Adrenal gland (tissue), 12 donors: ENCODE results near the gene DEPP1. TPM values are rescaled to one million over a fixed set of nuclear protein-coding genes. Genes with fewer than 3 reads are reported as not detected.
A peak's percentile ranks its signal among the peaks of the same experiment; 100 is the strongest.

ENCODE experiments used
- DNase-seq, 7 donors: peaks; one replicate each; pipeline ENCODE4 v3.0.0-alpha.2; 2019 to 2020
- H3K27ac ChIP-seq, 5 donors: fragments of 200-600 bp; sonication (generic) in 4 of 5; 1 replicate in 3 of 5; 2 replicates in 2 of 5; pipeline versions ENCODE4 v1.5.1 to v1.8.0; 2016 to 2020; ENCODE audit warnings: mild to moderate bottlenecking in 1 of 5
- H3K27me3 ChIP-seq: fragments of 200-600 bp; 2 replicates; pipeline ENCODE4 v1.8.0; 2021
- H3K36me3 ChIP-seq, 2 donors: fragments of 200-600 bp; replicated peaks in 1 of 2; 1 replicate in 1 of 2; 2 replicates in 1 of 2; pipeline versions ENCODE4 v1.5.1 to v1.8.0; 2018 to 2022
- H3K4me1 ChIP-seq, 2 donors: fragments of 200-600 bp; replicated peaks in 1 of 2; 1 replicate in 1 of 2; 2 replicates in 1 of 2; pipeline versions ENCODE4 v1.5.1 to v1.8.0; 2018 to 2021
- H3K4me3 ChIP-seq, 4 donors: fragments of 200-600 bp; sonication (generic) in 3 of 4; one replicate each; pipeline ENCODE4 v1.5.1; 2016 to 2018
- H3K9me3 ChIP-seq, 3 donors: fragments of 200-600 bp; sonication (generic) in 1 of 3; replicated peaks in 1 of 3; 1 replicate in 2 of 3; 2 replicates in 1 of 3; pipeline versions ENCODE4 v1.5.1 to v1.8.0; 2016 to 2021
- POLR2A ChIP-seq, 2 donors: fragments of 450-650 bp; IDR thresholded peaks; one replicate each; pipeline ENCODE4 v1.6.1; 2017; ENCODE audit warnings: antibody characterized with exemption in 2 of 2, mild to moderate bottlenecking in 2 of 2, moderate library complexity in 1 of 2
- WGBS, 4 donors: extraction: QIAGEN DNeasy Blood & Tissue Kit in 2 of 4; methylation state at CpG; one replicate each; pipeline versions ENCODE4 v1.1.5 to v1.1.7; 2013 to 2017; 5-methylcytosine and 5-hydroxymethylcytosine counted together
- intact Hi-C, 2 donors: fragments of 100-400 bp; cut with DNase I; formaldehyde crosslinking; loops; one replicate each; pipeline versions ENCODE4 v1.14.1 to v1.15.0; 2022 to 2023
- polyA plus RNA-seq, 3 donors: library from polyadenylated mRNA; stranded (reverse); fragments of 200-250 nt in 2 of 3; fragments of 350-450 nt in 1 of 3; fragmentation: Illumina TruSeq in 1 of 3; extraction: RNeasy Lipid Tissue Mini Kit (QIAGEN cat#74804) in 1 of 3; gene quantifications; one replicate each; pipeline ENCODE4 v1.2.3, GENCODE V29; 2013 to 2014
- total RNA-seq, 9 donors: library from RNA; depleted of rRNA in 4 of 9; stranded (reverse); fragments of >200 nt in 4 of 9; fragments of 120-200 nt in 1 of 9; fragmentation: NEBNext Ultra II Directional in 1 of 9; extraction: Animal tissue kit (Norgen Biotek cat#: 25700) in 1 of 9; gene quantifications; one replicate each; pipeline versions ENCODE4 v1.1.0 to v1.2.4, GENCODE V29; 2013 to 2023
- TF ChIP-seq, protein P1 (sequence below), 6 experiments: fragments of 450-650 bp in 4 of 6; fragments of 200-600 bp in 2 of 6; sonication (generic) in 1 of 6; IDR thresholded peaks; 1 replicate in 5 of 6; 2 replicates in 1 of 6; pipeline versions ENCODE4 v1.5.1 to v1.8.0; 2016 to 2021; ENCODE audit warnings: antibody characterized with exemption in 6 of 6, mild to moderate bottlenecking in 2 of 6, moderate library complexity in 1 of 6
- donor health status: healthy with polysubstance abuse.
- donor health status: Bipolar disorder and iron deficiency.
- donor health status: DM: yes; HTN: yes; CAD: no.
- donor health status: DM: no; HTN: no; CAD: no.
- donor health status: DM: no; HTN: no; CAD: no.
- donor health status: DM: yes; HTN: yes; CAD: no.

DEPP1 gene
- total and polyA plus RNA-seq, 12 donors = 7.4 to 179 (median 53.9) TPM

DNA sequence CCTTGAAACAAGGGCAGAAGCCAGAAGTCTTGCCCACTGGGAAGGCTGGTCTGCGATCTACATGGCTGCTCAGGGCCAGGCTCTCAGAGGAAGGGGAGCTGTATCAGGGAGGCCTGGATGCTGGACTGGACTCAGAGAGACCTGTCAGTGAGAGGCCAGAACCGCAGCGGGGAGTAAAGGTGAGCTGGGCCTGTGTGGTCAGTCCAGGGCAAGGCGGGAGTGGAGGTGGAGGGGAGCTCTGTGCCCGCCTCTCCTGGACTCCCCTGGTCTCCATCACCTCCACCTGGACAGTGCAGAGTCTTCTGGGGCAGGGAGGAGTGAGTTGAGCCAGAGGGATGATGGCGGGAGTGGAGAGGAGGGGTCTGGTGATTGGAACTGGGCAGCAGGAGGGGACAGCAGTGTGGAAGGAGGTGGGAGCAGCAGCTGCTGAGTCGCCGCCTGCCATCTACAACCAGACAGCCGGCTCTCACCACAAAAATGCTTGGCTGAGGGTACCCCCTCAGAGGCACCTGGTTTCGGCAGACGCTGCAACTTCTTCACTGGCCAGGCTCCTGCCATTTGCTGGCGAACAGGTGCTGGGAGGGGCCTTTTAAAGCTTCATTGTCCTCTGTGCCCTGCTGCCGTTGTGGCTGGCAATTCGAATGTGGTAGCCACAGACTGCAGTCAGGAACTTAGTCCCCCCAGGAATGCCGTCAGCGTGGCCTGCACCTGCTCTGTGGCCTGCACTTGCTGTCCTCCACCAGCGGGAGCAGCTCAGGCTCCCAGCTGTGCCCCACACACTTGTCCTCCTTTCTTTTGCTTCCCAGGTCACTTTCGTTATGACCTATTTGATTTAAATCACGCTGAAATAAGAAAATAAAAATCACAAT is 15.5 kb downstream of the DEPP1 start:
- peak in 2 of 7 donors; percentile 16 to 45 for DNase-seq
- Histone ChIP-seq H3K4me1 (peaks cover 16 to 57% of the 10 kb centered on the region in 2 donors), H3K36me3 (no peaks in the 10 kb centered on the region), H3K27ac (peak overlapping the region in 3 of 5 donors; percentile 16 to 80 (median 41)), H3K9me3 (no peaks in the 10 kb centered on the region), H3K4me3 (no peak overlapping the region), H3K27me3 (no peaks in the 10 kb centered on the region)
- 78 to 83% (median 81%) methylated on average over 16 to 19 of the region's 19 CpGs for WGBS, 4 donors
- intact Hi-C loops = no loop called here
- TF ChIP-seq POLR2A (IDR thresholded peaks at IDR 0.05) = no peak
- TF ChIP-seq, protein P1, sequence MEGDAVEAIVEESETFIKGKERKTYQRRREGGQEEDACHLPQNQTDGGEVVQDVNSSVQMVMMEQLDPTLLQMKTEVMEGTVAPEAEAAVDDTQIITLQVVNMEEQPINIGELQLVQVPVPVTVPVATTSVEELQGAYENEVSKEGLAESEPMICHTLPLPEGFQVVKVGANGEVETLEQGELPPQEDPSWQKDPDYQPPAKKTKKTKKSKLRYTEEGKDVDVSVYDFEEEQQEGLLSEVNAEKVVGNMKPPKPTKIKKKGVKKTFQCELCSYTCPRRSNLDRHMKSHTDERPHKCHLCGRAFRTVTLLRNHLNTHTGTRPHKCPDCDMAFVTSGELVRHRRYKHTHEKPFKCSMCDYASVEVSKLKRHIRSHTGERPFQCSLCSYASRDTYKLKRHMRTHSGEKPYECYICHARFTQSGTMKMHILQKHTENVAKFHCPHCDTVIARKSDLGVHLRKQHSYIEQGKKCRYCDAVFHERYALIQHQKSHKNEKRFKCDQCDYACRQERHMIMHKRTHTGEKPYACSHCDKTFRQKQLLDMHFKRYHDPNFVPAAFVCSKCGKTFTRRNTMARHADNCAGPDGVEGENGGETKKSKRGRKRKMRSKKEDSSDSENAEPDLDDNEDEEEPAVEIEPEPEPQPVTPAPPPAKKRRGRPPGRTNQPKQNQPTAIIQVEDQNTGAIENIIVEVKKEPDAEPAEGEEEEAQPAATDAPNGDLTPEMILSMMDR (IDR thresholded peaks at IDR 0.05) = peak in 2 of 6 experiments; percentile 19 to 21

- H3K27ac ChIP-seq = peak overlapping the region in 2 of 5 donors; percentile 41 to 80
- intact Hi-C loops = no loop called here
These were observed 16.5 kb downstream of the DEPP1 start for GRCh38 chr10:44961931-44962750.

GRCh38 chr10:44961230-44961571 is 17.4 kb downstream of the DEPP1 start:
- Histone ChIP-seq H3K9me3 (no peaks in the 10 kb centered on the region), H3K36me3 (peaks cover 0 to 2% of the 10 kb centered on the region in 2 donors), H3K4me3 (peak overlapping the region in 1 of 4 donors; percentile 79), H3K27ac (peak overlapping the region in 2 of 5 donors; percentile 27 to 80), H3K27me3 (no peaks in the 10 kb centered on the region), H3K4me1 (peaks cover 20 to 47% of the 10 kb centered on the region in 2 donors)
- intact Hi-C loops = no loop called here
- no peak for TF ChIP-seq POLR2A (IDR thresholded peaks at IDR 0.05)
- TF ChIP-seq, protein P1 (IDR thresholded peaks at IDR 0.05) = no peak
- peak in 2 of 7 donors; percentile 11 to 39 for DNase-seq
- 51 to 62% (median 56%) methylated on average over 3 to 4 of the region's 4 CpGs for WGBS, 4 donors

More at GRCh38 chr10:44961931-44962750, 16.5 kb downstream of the DEPP1 start:
- H3K9me3 ChIP-seq = no peaks in the 10 kb centered on the region
- TF ChIP-seq, protein P1 (IDR thresholded peaks at IDR 0.05) = no peak
- TF ChIP-seq POLR2A (IDR thresholded peaks at IDR 0.05) = no peak
- no peaks in the 10 kb centered on the region for H3K36me3 ChIP-seq
- peak in 2 of 7 donors; percentile 10 to 42 for DNase-seq
- peaks cover 20 to 54% of the 10 kb centered on the region in 2 donors for H3K4me1 ChIP-seq
- H3K4me3 ChIP-seq = no peak overlapping the region
- 68 to 85% (median 81%) methylated on average over 6 to 11 of the region's 11 CpGs for WGBS, 4 donors
- H3K27me3 ChIP-seq = no peaks in the 10 kb centered on the region
